GM19372 (cell line): ENCODE measurements around the gene LHPP.

ENCODE experiments used
- ATAC-seq: cut with Tn5 transposase; IDR thresholded peaks from one replicate; pipeline ENCODE4 v1.9.1; 2021; ENCODE audit warnings: mild to moderate bottlenecking, low read depth, moderate library complexity; ENCODE audit not compliant: unreplicated experiment

Gene LHPP

DNA sequence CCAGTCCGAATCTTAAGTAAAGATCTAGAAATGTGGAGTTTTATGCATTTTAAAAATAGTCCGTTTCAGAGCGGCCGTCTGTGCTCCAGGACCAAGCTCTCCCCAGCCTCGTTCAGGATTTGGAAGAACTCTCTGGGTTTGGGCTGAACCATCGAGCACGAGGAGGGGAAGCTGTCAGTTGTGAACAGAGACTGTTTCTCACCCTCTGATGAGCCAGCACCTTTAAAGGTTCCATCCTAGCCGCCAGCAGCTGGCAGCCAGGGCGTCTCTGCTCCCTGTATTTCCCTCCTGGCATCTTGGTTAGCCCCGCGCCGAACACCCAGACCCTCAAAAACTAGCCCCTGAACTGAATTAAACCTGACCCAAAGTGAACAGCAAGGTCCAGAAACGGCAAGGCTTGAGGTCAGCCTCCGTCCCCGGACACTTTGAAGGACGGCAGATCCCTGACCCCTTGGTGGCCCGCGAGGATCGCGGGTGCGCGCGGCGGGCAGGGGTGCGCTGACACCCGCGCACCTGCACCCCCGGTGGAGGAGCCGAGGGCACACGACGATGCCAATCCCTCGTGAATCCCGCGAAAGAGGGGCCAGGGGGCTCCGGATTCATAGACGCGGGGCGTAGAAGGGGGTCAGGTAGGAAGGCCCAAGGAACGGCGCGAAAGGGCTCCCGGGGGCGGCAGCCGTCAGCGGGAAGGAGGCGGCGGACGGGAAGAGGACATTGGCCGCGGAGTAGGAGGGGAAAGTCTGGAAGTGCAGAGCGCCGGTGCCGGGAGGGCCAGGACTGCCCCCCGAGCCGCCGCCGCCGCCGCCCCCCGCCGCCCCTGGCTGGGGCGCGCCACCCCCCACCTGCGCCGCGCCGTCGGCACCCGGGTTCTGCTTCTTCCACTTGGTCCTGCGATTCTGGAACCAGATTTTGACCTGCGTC, 14.5 kb upstream of the LHPP start:
- no peak for ATAC-seq

DNA sequence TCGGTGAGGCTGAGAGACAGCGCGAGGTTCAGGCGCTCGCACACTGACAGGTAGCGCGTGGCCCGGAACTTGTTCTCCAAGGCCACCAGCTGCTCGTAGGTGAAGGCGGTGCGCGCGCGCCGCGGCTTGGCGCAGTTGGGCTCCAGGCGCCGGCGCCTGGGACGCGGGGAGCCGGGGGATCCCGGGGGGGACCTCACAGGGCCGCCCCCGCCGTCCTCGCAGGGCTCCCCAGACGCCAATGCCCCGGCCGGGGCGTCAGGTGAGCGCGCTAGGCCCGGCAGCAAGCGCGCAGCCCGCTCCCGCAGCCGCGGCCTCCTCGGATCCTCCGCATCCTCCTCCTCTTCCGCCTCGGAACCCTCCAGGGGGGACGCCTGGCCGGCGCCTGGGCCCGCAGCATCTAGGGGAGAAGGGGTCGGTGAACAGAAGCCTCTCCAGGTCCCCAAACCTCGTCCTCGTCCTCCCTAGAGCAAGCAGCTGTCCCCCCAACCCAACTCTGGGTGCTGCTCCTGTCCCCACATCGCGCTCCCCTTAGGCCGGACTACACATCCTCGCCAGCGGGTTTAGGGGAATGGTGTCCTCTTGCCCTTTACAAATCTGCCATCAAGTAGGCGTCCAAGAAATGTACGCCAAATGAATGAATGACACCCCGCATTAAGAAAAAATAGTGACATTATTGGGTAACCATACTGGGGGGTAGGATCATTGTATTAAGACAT, 13.7 kb upstream of the LHPP start:
- no peak for ATAC-seq

DNA sequence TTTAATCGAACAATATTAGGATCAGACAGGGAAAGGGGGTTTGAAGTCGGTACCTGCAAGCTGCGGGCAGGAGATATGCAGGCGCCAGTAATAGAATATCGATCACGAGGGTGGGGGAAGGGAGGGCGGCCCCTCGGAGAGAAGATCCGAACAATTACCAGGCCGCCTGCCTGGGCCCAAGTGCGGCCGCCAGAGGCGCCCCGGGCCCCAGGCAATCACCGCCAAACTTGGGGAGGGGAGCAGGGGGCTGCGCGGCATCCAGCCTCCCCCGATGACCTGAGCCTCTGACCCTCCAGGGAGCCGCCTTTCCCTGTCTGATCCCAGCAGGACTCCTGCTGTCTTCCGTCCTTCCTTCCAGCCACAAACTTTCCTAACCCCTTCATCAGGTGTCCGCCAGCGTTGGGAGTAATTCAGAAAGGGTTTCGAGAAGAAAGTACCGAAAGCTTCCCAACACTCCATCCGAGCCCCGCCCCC, 12.9 kb upstream of the LHPP start:
- no peak for ATAC-seq

DNA sequence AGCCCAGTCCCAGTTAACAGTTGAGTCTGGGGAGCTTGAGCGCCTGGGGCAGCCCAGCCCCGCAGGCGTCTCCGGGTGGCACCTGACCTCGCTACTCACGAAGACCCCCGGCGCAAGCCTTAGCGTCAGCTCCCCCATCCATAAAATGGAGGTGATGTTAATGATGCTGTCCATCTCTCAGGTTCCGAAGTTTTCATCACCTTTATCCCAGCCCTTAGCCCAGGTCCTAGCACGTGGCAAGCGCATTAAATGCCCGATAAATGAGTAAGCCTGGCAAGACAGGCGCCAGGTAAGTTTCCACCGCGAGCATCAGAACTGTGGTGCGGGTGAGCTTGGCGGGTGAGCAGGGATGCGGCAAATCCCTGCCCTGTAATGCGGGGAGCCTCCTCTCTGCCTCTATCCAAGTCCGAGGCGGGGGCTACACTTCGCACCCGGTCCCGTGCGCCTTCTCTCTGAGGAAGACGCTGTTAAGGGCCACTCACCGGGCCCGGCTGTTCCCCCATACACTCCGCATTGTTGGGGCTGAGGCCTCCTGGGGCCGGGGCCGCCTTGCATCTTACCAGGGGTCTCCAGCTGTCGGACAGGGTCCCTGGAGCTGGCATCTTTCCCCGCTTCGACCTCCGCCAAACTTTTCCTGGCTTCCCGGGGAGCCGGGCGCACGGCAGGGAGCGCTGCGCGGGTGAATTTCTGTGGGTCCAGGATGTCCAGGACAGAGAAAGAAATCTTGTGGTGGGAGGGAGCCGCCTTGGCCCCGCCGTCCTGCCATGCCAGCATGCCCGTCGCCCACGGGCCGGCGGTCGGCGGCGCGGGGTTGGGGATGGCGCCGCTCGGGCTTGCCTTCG, 12.2 kb upstream of the LHPP start:
- ATAC-seq: no peak

DNA sequence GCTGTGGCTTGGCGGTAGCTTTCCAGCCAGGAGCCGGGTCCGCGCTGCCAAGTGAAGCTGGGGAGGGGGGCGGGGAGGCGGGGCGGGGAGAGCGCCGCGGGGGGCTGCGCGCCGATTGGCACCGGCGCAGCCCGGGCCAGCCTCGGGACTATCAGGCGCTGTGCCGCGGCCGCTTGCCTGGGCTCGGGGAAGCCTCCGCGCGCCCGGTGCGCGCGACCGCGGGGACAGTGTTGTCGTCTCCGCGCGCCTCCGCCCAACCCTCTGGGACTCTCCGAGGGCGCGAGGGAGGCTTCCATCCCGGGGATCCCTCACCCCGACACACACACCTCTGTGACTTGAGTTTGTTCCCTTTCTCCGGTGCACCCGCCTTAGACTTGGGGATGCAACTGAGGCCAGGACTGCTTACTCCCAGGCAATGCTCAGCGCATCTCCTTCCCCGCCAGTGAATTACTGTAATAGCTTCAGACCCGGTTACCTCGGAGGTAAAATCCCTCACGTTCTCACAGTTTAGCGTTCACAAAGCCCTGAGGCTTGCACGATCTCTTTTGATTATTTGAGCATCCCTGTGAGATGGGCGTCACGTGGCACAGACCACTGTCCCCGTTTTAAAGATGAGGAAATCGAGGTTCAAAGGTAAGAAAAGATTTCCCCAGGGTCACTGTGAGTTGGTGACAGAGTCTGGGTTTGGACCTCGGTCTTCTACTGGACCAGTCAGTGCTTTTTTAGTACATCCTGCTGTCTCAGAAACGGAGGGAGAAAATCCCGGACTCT, 11.4 kb upstream of the LHPP start, which contains the start of gene NKX1-2:
NKX1-2 (minus strand) TSS at position 24 of the 771 bp plus-strand sequence. CDS start 92 bp downstream, outside the sequence.
- ATAC-seq: no peak

DNA sequence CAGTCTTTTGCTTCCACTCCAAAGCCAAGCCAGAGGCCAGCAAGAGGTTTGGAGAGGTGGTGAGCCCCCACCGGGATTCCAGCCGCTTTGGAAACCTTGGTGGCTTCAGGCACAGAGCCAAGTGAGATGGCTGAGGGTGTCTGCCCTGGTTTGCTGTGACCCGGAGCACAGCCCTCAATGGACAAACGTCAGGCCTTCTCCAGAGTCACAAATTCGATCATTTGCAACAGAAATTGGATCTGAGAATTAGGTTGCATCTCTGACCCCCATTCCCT, 10.9 kb upstream of the LHPP start:
- ATAC-seq: no peak

DNA sequence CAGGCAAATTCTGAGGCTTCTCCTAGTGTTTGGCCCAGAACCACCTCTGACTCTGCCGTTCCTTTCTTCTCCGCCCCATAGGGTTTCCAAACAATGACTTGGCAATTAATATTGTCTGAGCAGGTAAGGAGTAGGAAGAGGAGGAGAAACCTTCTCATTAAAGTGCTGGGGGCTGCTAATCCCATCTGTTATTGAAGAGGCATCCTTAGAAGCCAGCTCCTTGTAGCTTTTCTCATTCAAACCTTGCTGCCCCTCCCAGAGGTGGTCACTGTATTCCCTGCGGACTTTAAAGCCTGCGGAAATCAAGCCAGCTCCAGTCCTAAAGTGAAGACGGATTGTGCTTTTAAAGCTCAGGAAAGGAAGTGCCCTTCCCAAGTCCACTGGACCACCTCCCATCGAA, 10.3 kb upstream of the LHPP start:
- ATAC-seq: no peak

DNA sequence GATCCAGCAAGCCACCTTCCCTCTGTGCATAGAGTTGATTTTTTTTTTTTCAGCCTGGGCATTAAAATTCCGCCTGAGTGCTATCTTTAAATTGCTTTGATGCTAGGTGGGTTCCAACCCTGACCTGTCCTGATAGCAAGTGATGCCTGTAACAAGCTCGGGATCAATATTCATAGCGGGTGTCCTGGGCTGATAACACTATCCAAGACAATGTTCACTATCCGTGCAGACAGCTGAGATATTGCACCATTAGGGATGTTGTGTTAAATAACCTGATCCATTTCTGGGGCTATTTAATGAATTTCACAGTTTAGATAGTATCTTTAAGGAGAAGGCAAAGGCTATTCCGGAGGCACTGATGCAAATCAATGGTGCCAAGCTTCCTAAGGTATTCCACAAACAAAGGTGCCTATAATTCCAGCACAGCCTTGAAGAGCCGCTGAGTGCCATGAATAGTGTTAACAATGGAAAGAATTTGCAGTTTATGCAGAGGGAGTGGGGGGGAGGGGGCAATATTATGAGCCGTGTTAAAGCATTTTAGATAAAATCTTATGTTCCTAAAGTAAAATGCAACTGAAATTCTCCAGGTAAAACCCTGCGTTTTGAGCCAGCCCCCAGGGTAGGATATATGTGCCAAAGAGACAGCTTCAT, 7.5 kb upstream of the LHPP start:
- ATAC-seq: no peak

DNA sequence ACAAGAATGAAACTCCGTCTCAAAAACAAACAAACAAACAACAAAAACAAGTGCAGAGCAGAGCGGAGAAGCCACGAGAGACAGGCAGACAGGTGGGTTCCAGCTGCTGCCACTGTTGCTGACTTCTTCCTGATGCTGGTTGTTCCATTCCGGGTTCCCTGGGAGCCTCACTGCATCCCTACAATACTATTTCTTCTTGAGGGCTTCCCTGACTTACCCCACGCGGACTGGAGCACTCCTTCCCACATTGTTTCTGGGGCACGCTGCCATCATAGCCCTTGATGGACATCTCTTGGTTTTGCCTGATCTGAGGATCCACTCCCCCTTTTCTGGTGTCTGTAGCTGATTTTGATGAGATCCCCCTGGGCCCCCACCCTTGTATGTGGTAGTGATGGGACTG, 6.2 kb upstream of the LHPP start:
- ATAC-seq: no peak

DNA sequence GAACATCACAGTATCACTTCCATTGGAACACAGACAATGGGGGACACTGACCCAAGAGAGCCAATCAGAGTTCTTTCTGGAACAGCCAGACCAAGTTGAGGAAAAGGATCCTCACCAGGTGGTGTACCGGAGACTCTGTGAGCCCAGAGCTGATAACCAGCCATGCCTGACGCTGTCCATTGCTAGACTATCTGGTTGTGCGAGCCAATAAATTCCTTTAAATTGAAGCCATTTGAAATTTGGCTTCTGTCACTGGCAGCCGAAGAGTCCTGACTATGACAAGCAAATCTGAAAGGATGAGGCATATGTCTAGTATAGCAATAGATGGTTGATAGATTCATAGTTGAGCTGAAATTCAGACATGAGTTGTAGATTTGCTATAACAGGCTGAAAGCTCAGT, 3.1 kb upstream of the LHPP start:
- no peak for ATAC-seq

DNA sequence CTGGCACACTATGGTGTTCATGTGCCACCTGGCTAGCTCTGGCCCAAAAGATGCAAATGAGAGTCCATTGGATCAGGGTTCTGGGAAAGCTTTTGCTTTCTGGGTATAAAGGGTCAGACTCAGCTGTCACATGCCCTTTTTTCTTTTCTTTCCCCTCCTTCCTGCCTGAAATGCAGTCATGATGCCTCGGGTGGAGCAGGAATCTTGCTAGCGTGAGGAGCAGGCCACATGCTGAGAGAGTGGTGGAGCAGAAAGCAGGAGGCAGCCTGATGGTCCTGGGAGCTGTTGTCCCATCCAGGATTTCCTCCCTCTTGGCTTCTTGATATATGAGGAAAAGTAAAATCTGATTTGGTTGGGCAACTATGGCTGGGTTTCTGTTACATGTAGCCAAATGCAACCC, 2.7 kb upstream of the LHPP start:
- ATAC-seq: no peak

DNA sequence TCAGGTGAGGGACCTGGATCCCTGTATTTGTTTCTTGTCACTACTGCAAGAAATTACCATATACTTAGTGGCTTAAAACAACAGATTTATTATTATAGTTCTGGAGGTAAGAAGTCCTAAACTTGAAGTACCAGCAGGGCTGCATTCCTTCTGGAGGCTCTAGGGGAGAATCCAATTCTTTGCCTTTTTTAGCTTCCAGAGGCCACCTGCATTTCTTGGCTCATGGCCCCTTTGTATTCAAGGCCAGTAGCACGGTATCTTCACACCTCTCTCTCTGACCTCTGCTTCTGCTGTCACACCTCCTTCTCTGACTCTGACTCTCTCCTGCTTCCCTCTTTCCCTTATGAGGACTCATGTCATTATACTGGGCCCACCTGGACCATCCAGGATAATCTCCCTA, 2.2 kb upstream of the LHPP start:
- ATAC-seq: no peak

DNA sequence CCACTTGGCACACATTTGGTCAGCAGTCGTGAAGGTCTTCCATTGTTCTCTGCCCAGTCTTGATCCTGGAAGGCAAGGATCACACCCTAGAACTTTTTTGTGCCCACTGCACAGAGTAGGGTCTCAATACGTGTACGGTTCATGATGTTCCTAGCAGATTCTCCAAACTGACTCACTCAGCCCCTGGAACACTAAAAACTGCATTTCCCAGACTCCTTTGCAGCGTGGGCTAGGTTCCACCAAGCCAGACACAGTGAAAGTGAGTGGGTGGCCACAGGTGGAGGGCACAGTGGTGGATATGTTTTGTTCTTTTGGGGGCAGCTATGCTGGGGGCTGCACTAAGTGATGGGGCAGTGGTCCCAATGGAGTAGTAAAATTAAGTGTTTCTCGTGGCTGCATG, 1.5 kb upstream of the LHPP start:
- ATAC-seq: no peak

DNA sequence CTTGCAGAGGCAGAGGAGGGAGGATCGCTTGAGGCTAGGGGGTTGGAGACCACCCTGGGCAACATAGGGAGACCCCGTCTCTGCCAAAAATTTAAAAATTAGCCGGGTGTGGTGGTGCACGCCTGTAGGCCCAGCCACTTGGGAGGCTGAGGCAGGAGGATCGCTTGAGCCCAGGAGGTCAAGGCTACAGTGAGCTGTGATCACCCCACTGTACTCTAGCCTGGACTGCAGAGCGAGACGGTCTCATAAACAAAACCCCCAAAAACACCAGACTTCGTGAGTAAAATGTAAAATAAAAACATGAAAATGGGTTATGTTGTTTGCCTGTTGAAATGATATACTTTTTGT, 699 bp downstream of the LHPP start:
- no peak for ATAC-seq

DNA sequence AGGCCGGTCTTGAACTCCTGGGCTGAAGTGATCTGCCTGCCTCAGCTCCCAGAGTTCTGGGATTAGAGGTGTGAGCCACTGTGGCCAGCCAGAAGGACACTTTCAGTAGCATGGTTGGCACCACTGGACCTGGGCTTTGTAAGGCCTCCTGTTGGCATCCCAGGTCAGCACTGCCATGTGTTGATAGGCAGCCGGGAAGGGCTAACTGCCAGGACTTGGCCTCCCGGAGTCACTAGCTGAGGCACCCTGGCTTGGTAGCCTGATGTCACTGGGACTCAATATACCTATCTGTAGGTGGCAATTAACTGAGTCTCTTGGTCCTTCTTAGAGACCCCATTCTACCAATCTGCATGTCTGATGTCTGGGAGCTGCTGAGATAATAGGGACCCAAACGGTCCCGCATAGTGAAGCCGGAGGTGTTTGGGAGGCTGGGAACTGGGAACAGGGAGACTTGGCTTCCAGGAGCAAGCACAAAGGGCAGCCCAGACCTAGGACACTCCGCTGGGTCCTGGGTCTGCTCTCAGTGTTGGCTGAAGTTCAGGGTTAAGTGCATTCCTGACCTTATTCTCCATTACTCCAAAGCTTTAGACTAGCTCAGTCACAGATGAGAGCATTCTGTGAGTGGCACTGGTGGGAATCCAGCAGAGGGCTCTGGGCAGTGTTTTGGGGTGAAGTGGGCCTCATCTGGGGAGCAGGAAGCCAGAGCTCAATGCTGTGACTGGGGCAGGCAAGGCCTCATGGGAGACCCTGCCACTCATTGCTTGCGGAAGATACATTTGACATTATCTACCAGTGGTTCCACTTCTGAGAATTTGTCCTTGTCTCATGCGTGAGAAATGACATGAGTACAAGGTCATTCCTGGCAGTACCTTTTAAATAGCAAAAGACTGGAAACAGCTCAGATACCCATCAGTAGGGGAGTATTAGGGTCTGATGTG, 2.7 kb downstream of the LHPP start:
- ATAC-seq: no peak

DNA sequence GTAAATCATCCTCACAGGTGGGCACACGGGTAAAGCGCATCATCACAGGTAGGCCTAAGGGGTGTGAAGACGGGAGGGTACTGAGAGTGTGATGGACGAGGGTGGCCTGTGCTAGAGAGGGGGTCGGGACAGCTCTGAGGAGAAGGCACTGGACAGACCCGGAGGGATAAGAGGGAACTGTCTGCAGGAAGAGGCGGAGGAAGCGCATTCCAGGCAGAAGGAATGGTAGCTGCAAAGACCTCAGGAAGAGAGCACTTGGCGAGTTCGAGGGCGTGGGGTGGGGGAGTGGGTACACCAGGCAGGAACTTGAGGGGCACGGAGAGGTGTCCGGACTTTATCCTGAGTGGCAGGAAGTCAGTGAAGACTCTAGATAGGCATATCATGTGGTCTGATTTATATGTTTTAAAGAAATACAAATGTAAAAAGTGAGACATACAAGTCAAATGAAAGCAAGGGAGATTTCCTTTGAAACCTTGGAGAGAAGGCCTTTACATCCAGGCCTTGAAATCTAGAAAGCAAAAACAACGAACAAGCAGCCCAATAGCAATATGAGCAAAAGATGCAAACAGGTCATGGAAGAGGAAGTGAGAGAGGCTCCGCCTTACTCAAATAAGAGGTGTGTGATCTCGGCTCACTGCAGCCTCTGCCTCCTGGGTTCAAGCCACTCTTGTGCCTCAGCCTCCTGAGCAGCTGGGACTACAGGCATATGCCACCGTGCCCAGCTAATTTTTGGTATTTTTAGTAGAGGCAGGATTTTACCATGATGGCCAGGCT, 3.6 kb downstream of the LHPP start:
- ATAC-seq: no peak

DNA sequence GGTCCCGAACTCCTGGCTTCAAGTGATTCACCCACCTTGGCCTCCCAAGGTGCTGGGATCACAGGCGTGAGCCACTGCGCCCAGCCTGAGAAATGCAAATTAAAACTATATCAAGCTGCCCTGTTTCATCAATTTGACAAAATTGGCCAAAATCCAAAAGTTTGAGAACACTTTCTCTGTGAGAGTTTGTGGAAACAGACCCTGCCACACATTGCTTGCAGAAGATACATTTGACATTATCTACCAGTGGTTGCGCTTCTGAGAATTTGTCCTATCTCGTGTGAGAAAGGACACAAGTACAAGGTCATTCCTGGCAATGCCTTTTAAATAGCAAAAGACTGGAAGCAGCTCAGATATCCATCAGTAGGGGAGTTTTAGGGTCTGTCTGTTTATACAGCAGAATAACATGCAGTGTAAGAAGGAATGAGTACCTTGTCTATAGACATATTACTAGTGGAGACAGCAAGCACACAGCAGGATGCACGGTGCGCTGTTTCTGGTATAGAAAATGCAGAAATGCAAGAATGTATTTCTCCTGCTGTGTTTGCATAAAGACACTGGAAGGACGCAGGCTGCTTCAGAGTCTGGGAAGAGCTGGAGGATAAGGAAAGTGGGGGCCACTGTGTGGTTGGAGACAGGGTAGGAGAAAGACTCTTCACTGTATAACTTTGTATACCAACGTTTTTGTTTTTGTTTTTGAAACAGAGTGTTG, 4.3 kb downstream of the LHPP start:
- ATAC-seq: no peak
